ENCODE measurements around the gene ZMIZ1. TPM values are rescaled to one million over a fixed set of nuclear protein-coding genes. Genes with fewer than 3 reads are reported as not detected.

The ZMIZ1 gene
- total and polyA plus RNA-seq, 4 donors: 18.3 to 80.2 (median 42.6) TPM

GRCh38 chr10:79150444-79150754 is 81.6 kb downstream of the ZMIZ1 start:
- Histone ChIP-seq H3K4me3 (no peak overlapping the region), H3K27me3 (ENCODE audit: control insufficient read depth in 3 of 3, insufficient read depth in 3 of 3, low read length in 2 of 3) (no peaks in the 10 kb centered on the region), H3K4me1 (ENCODE audit: control insufficient read depth in 5 of 5, insufficient read depth in 5 of 5, low read length in 5 of 5) (peaks cover 27 to 79% (median 54%) of the 10 kb centered on the region in 5 donors), H3K36me3 (ENCODE audit: control insufficient read depth in 4 of 4, insufficient read depth in 4 of 4, low read length in 4 of 4) (peaks cover 0 to 3% (median 0%) of the 10 kb centered on the region in 4 donors), H3K9me3 (ENCODE audit: control insufficient read depth in 4 of 4, insufficient read depth in 3 of 4, low read length in 3 of 4) (no peaks in the 10 kb centered on the region), H3K27ac (ENCODE audit: low read depth in 1 of 2, low read length in 1 of 2) (peak overlapping the region; percentile 90 to 95), H3K9ac (ENCODE audit: insufficient read depth in 1 of 2, low read length in 2 of 2) (no peak overlapping the region)
- ATAC-seq (ENCODE audit: insufficient read depth, low FRiP score) (no peak), DNase-seq (no peak)
- no peak for TF ChIP-seq CTCF (IDR thresholded peaks at IDR 0.05; ENCODE audit: control extremely low read depth, extremely low read depth)
- 64 to 74% methylated on average over 1 of the region's 1 CpG for WGBS, 2 donors

GRCh38 chr10:79152423-79152817 is 83.7 kb downstream of the ZMIZ1 start:
- peaks cover 0 to 3% (median 0%) of the 10 kb centered on the region in 4 donors for H3K36me3 ChIP-seq (ENCODE audit: control insufficient read depth in 4 of 4, insufficient read depth in 4 of 4, low read length in 4 of 4)
- H3K27ac ChIP-seq (ENCODE audit: low read depth in 1 of 2, low read length in 1 of 2): peak overlapping the region; percentile 83 to 84
- ATAC-seq (ENCODE audit: insufficient read depth, low FRiP score) (no peak), DNase-seq (no peak)
- TF ChIP-seq CTCF (IDR thresholded peaks at IDR 0.05; ENCODE audit: control extremely low read depth, extremely low read depth): no peak
- H3K9ac ChIP-seq (ENCODE audit: insufficient read depth in 1 of 2, low read length in 2 of 2): no peak overlapping the region
- peaks cover 25 to 76% (median 49%) of the 10 kb centered on the region in 5 donors for H3K4me1 ChIP-seq (ENCODE audit: control insufficient read depth in 5 of 5, insufficient read depth in 5 of 5, low read length in 5 of 5)
- 83 to 99% methylated on average over 7 of the region's 7 CpGs for WGBS, 2 donors
- no peak overlapping the region for H3K4me3 ChIP-seq
- no peaks in the 10 kb centered on the region for H3K27me3 ChIP-seq (ENCODE audit: control insufficient read depth in 3 of 3, insufficient read depth in 3 of 3, low read length in 2 of 3)
- no peaks in the 10 kb centered on the region for H3K9me3 ChIP-seq (ENCODE audit: control insufficient read depth in 4 of 4, insufficient read depth in 3 of 4, low read length in 3 of 4)

GRCh38 chr10:79153745-79154144 is 85.0 kb downstream of the ZMIZ1 start:
- Histone ChIP-seq H3K9me3 (ENCODE audit: control insufficient read depth in 4 of 4, insufficient read depth in 3 of 4, low read length in 3 of 4) (no peaks in the 10 kb centered on the region), H3K27me3 (ENCODE audit: control insufficient read depth in 3 of 3, insufficient read depth in 3 of 3, low read length in 2 of 3) (no peaks in the 10 kb centered on the region), H3K4me1 (ENCODE audit: control insufficient read depth in 5 of 5, insufficient read depth in 5 of 5, low read length in 5 of 5) (peaks cover 29 to 76% (median 50%) of the 10 kb centered on the region in 5 donors), H3K4me3 (no peak overlapping the region), H3K36me3 (ENCODE audit: control insufficient read depth in 4 of 4, insufficient read depth in 4 of 4, low read length in 4 of 4) (no peaks in the 10 kb centered on the region), H3K9ac (ENCODE audit: insufficient read depth in 1 of 2, low read length in 2 of 2) (no peak overlapping the region), H3K27ac (ENCODE audit: low read depth in 1 of 2, low read length in 1 of 2) (peak overlapping the region; percentile 82 to 84)
- TF ChIP-seq CTCF (IDR thresholded peaks at IDR 0.05; ENCODE audit: control extremely low read depth, extremely low read depth): no peak
- DNase-seq (no peak), ATAC-seq (ENCODE audit: insufficient read depth, low FRiP score) (no peak)
- 77 to 79% methylated on average over 10 of the region's 10 CpGs for WGBS, 2 donors

Measured in lung (tissue), 12 donors.